ENCODE results near the gene CCL23.

DNA sequence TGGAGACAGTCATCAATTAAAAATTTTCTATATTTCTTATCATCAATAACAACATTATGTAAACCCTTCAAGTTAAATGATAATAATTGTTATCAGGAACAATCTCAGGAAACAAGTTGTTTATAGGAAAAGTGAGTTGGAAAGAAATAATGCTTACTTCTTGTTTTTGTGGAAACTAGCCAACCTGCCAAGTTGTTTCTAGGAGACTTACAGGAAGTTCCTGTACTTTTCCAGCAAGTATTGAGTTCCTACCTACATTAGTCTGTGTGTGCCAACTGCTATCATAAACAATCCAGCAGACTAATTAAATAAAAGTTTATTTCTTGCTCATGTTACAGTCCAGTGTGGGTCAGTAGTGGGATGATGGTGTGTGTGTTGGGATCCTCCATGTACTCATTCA, 29.6 kb downstream of the CCL23 start:
- TF ChIP-seq, protein P1, sequence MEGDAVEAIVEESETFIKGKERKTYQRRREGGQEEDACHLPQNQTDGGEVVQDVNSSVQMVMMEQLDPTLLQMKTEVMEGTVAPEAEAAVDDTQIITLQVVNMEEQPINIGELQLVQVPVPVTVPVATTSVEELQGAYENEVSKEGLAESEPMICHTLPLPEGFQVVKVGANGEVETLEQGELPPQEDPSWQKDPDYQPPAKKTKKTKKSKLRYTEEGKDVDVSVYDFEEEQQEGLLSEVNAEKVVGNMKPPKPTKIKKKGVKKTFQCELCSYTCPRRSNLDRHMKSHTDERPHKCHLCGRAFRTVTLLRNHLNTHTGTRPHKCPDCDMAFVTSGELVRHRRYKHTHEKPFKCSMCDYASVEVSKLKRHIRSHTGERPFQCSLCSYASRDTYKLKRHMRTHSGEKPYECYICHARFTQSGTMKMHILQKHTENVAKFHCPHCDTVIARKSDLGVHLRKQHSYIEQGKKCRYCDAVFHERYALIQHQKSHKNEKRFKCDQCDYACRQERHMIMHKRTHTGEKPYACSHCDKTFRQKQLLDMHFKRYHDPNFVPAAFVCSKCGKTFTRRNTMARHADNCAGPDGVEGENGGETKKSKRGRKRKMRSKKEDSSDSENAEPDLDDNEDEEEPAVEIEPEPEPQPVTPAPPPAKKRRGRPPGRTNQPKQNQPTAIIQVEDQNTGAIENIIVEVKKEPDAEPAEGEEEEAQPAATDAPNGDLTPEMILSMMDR (IDR thresholded peaks at IDR 0.05 in 8 of 11, conservative IDR thresholded peaks at IDR 0.05 in 3 of 11), result no peak
- no peak for TF ChIP-seq POLR2AphosphoS5 (IDR thresholded peaks at IDR 0.05)

Data from spleen (tissue), 7 donors.